ENCODE results near the gene PCAT7. TPM values are rescaled to one million over a fixed set of nuclear protein-coding genes. Genes with fewer than 3 reads are reported as not detected.
A peak's percentile ranks its signal among the peaks of the same experiment; 100 is the strongest.

The PCAT7 gene
- total RNA-seq, 1 donor from 2014 or later = 7.4 TPM

DNA sequence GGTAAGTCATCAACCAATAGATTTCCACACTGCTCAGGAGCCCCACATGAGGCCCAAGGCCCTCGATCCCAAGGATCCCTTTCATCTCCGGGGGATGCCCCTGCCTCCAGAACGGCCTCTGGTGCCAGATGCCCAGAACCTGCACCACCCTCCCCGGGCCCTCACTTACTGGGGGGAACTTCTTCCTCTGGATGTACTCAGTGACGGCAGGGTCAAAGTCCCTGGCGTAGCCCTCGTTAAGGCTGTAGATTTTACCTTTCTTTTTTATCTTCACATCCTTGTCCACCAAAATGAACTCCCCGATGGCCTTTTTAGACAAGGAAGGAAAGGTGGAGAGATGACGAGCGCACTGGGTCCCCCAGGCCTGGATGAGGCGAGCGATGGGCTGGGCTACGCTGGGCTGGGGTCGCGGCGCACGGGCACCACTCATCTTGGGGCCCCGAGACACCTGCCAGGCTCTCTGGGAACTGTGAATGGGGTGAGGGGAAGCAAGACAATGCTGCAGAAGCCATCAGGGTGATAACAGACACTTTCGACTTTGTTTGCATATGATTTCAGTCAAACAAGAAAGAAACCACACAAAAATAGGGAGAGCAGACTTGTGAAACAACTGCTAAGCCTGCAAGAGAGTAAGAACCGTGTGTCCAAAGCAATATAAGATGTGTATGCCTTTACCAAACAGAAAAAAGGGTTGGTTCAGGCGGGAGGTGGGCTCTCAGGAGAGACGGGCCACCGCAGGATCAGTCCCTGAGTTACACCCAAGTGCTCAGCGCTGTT lies 52.0 kb downstream of the PCAT7 start:
- H3K27ac Mint-ChIP-seq (ENCODE audit: unreplicated experiment) = no peak overlapping the region
- no peak overlapping the region for H3K4me3 Mint-ChIP-seq

GRCh38 chr9:94607423-94607691 lies 52.5 kb downstream of the PCAT7 start:
- Mint-ChIP-seq H3K4me1 (peaks cover 19% of the 10 kb centered on the region), H3K4me3 (no peak overlapping the region), H3K27ac (ENCODE audit: unreplicated experiment) (peak overlapping the region; percentile 60), H3K9me3 (no peaks in the 10 kb centered on the region), H3K36me3 (ENCODE audit: low read depth) (no peaks in the 10 kb centered on the region), H3K27me3 (ENCODE audit: low read depth) (peaks cover 3% of the 10 kb centered on the region)
- no peak for TF ChIP-seq CTCF (conservative IDR thresholded peaks at IDR 0.05)
- no peak for DNase-seq (ENCODE audit: low read depth, low spot score)

More for the DNA sequence above, 52.0 kb downstream of the PCAT7 start:
- peaks cover 19% of the 10 kb centered on the region for H3K4me1 Mint-ChIP-seq
- no peak for DNase-seq (ENCODE audit: low read depth, low spot score)
- no peaks in the 10 kb centered on the region for H3K9me3 Mint-ChIP-seq
- H3K36me3 Mint-ChIP-seq (ENCODE audit: low read depth) = no peaks in the 10 kb centered on the region
- H3K27me3 Mint-ChIP-seq (ENCODE audit: low read depth) = peaks cover 3% of the 10 kb centered on the region
- TF ChIP-seq CTCF (conservative IDR thresholded peaks at IDR 0.05) = no peak

DNA sequence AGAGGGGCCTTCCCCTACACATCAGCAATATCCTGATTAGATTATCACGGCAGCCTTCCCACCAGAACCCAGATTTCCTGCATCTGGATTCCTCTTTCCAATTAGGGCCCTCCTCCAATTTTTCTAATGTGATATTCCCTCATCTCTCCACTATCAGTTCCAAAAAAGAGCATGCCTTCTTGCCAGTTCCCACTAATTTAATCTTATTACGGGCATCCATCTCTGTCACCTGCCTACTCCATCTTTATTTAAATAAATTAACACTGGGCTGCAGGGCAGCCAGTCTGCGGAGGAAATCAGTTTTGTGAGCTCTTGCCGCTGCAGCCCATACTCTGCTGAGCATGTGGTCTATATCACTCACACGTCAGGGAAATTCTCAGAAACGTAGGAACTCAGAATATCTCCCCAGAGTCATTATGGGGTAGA lies 55.3 kb downstream of the PCAT7 start:
- H3K27ac Mint-ChIP-seq (ENCODE audit: unreplicated experiment) = no peak overlapping the region
- no peak overlapping the region for H3K4me3 Mint-ChIP-seq
- no peaks in the 10 kb centered on the region for H3K36me3 Mint-ChIP-seq (ENCODE audit: low read depth)
- no peak for DNase-seq (ENCODE audit: low read depth, low spot score)
- H3K9me3 Mint-ChIP-seq = no peaks in the 10 kb centered on the region
- H3K27me3 Mint-ChIP-seq (ENCODE audit: low read depth) = peaks cover 3% of the 10 kb centered on the region
- TF ChIP-seq CTCF (conservative IDR thresholded peaks at IDR 0.05) = no peak
- peaks cover 13% of the 10 kb centered on the region for H3K4me1 Mint-ChIP-seq

- Mint-ChIP-seq H3K9me3 (no peaks in the 10 kb centered on the region), H3K4me3 (no peak overlapping the region), H3K4me1 (peaks cover 13% of the 10 kb centered on the region), H3K27ac (ENCODE audit: unreplicated experiment) (no peak overlapping the region), H3K27me3 (ENCODE audit: low read depth) (peaks cover 3% of the 10 kb centered on the region), H3K36me3 (ENCODE audit: low read depth) (no peaks in the 10 kb centered on the region)
- DNase-seq (ENCODE audit: low read depth, low spot score) = no peak
- no peak for TF ChIP-seq CTCF (conservative IDR thresholded peaks at IDR 0.05)
Observed at GRCh38 chr9:94611638-94612068, 56.8 kb downstream of the PCAT7 start.

- peaks cover 13% of the 10 kb centered on the region for H3K4me1 Mint-ChIP-seq
- peaks cover 3% of the 10 kb centered on the region for H3K27me3 Mint-ChIP-seq (ENCODE audit: low read depth)
- H3K9me3 Mint-ChIP-seq = no peaks in the 10 kb centered on the region
- no peak overlapping the region for H3K27ac Mint-ChIP-seq (ENCODE audit: unreplicated experiment)
- no peaks in the 10 kb centered on the region for H3K36me3 Mint-ChIP-seq (ENCODE audit: low read depth)
- no peak for DNase-seq (ENCODE audit: low read depth, low spot score)
- no peak for TF ChIP-seq CTCF (conservative IDR thresholded peaks at IDR 0.05)
- H3K4me3 Mint-ChIP-seq = no peak overlapping the region
Observed at GRCh38 chr9:94612071-94612470, 57.2 kb downstream of the PCAT7 start.

Measured in neural crest cell (in vitro differentiated cells).